Sigmoid colon (tissue), 4 donors: ENCODE data around the gene ZNF23.

Experiments
- CTCF ChIP-seq, 4 experiments: fragments of 450-650 bp in 3 of 4; fragments of 200-600 bp in 1 of 4; IDR thresholded peaks; one replicate each; pipeline ENCODE4 v1.5.1; 2016 to 2019; ENCODE audit warnings: antibody characterized with exemption in 4 of 4, mild to moderate bottlenecking in 3 of 4, moderate library complexity in 2 of 4
- EP300 ChIP-seq, 4 donors: sonication (generic); formaldehyde crosslinking; IDR thresholded peaks; one replicate each; pipeline ENCODE4 v1.6.1; 2017; ENCODE audit warnings: antibody characterized with exemption in 4 of 4
- POLR2A ChIP-seq, 2 donors: fragments of 450-650 bp; IDR thresholded peaks; one replicate each; pipeline ENCODE4 v1.6.1; 2016; ENCODE audit warnings: antibody characterized with exemption in 2 of 2, mild to moderate bottlenecking in 2 of 2, moderate library complexity in 2 of 2
- POLR2AphosphoS5 ChIP-seq, 4 donors: sonication (generic); formaldehyde crosslinking; IDR thresholded peaks; one replicate each; pipeline ENCODE4 v1.6.1; 2017; ENCODE audit warnings: antibody characterized with exemption in 4 of 4

DNA sequence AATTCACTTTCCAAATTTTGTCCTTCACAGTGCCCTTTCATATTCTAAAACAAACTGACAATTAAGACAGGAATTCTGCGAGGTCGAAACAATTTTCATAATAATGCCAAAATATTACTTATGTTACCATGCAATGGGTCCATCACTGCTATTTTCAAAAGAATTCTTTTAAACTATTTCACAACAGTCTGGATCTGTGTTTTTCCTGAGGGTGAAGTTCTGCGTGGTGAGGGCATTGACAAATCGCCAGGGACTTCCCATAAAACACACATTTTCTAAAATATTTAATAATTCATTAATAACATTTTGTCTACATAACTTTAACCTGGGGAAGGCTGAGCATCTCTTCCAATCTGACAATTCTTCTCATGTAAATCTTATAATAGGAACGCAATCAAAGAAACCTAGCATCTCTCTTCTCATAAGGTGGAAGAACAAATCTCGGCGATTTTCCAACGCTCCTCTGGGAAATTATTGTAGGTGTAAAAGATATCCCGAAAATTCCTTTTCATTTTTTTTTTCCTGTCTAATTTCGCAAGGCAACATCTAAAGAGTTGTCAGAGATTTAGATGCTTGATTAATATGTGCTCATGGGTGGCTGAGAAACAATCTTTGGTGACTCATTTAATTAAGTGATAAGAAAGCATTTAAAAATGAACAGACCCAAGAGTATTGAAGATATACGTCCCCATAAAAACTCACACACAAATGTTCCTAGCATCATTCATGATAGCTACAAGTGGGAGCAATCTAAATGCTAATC is 62.1 kb downstream of the ZNF23 start:
- TF ChIP-seq POLR2AphosphoS5 (IDR thresholded peaks at IDR 0.05) = no peak
- no peak for TF ChIP-seq CTCF (IDR thresholded peaks at IDR 0.05)
- no peak for TF ChIP-seq POLR2A (IDR thresholded peaks at IDR 0.05)
- TF ChIP-seq EP300 (IDR thresholded peaks at IDR 0.05) = no peak
